Endometrium (tissue), 2 donors: ENCODE results near the gene B9D1.

Experiments used
- FAIRE-seq: peaks from 2 replicates; lab custom pipeline; 2012; peaks lifted over from hg19 to GRCh38; lab: Jason Lieb, UNC
- donor health status: control.
- donor health status: control.

Gene B9D1

GRCh38 chr17:19376811-19377210 lies 14.3 kb upstream of the B9D1 start:
- peak; percentile 21 for FAIRE-seq

- peak; percentile 98 for FAIRE-seq
Measured at GRCh38 chr17:19375732-19376131, 13.2 kb upstream of the B9D1 start.

GRCh38 chr17:19374136-19374535 lies 11.6 kb upstream of the B9D1 start:
- peak; percentile 63 for FAIRE-seq

DNA sequence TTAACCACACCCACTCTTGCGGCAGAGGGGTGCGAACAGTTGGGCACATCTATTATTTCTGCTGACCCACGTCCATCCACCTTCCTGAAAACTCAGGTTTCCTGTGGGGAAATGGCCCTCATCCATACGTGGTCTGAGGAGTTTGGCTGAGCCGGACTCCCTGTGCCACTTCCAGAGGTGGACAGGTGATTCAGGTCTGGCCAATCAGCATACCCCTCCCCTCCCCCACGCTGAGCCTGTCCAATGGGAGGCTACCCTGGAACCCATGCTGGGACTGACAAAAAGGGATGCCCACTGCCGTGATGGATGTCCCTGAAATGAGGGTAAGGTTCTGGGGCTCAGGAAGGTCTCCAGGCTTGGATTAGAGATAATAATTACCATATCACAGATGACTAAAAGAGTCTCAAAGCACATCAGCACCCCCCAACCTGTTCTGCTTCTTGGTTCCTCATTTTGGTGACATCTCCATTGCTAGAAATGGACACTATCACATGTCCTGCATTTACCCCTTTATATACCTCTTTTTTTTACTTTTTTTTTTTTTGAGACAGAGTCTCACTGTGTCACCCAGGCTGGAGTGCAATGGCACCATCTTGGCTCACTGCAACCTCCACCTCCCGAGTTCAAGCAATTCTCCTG lies 10.5 kb upstream of the B9D1 start:
- no peak for FAIRE-seq

DNA sequence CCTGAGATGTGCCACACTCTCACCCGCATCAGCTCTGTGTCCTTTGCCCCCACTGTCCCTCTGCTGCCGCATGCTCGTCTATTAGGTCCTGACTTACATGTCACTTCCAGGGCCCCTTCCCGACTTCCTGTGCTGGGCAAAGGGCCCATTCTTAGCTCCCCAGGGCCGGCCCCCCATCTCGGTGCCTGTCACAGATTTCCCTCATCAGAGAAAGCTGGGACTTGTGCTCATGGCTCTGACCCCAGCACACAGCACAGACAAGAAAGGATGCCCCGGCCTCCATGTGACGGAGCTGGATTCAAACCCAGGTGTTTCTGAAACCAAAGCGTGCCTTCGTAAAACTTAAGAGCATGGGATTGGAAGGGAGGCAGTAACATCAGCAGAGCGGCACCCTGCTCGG lies 9.9 kb upstream of the B9D1 start:
- no peak for FAIRE-seq

GRCh38 chr17:19372011-19372370 lies 9.5 kb upstream of the B9D1 start:
- FAIRE-seq, result no peak

DNA sequence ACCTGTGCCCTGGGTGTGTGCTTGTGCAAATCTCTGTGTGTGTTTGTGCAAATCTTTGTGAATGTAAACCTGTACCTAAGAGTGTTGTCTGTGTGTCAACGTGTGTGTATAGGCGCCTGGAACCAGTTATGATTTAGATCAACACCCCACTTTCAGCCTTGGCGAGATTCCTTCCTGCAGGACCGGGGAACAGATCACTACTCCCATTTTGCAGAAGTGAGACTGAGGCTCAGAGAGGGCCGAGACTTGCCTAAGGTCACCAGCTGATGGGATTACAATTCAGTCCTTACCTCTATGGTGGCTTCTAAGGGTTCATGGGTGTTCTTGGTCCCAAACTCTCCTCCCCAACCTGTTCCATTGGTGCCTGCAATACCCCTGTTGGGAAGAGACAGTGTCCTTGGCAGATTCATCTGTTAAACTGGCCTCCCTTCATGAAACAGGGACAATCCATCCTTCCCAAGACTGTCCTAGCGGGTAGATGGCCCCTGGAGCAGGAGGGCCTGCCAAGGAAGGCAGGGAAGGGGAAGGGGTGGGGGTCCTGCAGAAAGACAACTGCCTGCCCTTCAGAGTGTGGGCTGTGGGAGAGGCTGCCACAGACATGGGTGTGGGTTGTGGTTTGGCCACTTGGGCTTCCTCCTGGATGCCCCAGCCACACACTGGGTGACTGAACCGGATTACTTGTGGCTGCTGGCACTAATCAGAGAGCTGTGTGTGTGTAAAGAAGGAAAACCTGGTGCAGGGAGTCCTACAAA lies 8.9 kb upstream of the B9D1 start:
- no peak for FAIRE-seq

DNA sequence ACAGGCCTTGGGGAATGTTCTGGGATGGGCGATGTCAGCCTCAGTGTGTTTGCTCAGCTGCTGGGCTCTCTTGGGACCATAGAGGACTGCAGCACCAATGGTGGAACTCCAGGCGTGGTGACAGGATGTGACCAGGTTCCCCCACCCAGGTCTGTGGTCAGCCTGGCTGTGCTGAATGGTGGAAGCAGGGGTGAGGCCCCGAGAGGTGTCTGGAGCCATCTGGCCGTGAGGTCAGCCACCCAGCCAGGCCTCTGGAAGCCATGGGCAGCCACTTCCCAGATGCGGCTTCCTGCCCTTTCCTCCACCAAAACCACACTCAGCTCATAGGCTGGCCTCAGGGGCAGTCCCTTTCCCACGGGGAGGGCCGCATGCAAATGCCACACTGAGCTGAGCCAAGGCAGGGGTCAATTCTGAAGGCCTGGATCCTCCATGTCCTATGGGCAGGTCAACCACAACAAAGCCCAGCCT lies 8.0 kb upstream of the B9D1 start:
- no peak for FAIRE-seq

GRCh38 chr17:19369846-19370492 lies 7.4 kb upstream of the B9D1 start:
- no peak for FAIRE-seq

DNA sequence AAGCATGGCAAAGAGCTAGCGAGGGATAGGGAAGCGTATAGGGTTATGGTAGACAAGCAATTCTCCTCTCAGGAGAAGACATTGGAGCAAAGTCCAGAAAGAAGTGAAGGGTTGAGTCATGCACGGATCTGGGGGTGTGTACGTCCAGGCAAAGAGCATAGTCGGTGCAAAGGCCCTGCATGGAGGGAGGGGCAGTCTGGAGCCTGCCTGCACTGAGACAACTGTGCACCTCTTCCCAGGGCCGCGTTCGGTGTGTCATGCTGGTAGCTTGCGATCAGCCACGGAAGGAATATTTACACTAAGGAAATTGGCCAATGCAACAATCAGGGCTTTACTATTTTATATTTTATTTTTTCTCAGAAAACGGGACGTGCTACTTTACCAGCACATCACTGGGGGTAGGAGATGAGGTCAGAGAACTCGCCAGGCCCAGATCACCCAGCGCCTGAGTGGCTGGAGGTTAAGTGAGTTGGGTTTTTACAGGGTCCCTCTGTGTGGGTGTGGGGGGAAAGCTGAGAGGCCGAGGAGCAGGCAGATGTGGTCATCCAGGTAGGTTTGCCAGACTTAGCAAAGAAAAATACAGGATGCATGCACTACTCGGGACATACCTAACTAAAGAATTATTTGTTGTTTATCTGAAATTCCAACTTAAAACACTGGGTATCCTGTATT lies 6.7 kb upstream of the B9D1 start:
- no peak for FAIRE-seq

GRCh38 chr17:19368229-19368628 lies 5.7 kb upstream of the B9D1 start:
- FAIRE-seq, result no peak

GRCh38 chr17:19366637-19366972 lies 4.1 kb upstream of the B9D1 start:
- no peak for FAIRE-seq

DNA sequence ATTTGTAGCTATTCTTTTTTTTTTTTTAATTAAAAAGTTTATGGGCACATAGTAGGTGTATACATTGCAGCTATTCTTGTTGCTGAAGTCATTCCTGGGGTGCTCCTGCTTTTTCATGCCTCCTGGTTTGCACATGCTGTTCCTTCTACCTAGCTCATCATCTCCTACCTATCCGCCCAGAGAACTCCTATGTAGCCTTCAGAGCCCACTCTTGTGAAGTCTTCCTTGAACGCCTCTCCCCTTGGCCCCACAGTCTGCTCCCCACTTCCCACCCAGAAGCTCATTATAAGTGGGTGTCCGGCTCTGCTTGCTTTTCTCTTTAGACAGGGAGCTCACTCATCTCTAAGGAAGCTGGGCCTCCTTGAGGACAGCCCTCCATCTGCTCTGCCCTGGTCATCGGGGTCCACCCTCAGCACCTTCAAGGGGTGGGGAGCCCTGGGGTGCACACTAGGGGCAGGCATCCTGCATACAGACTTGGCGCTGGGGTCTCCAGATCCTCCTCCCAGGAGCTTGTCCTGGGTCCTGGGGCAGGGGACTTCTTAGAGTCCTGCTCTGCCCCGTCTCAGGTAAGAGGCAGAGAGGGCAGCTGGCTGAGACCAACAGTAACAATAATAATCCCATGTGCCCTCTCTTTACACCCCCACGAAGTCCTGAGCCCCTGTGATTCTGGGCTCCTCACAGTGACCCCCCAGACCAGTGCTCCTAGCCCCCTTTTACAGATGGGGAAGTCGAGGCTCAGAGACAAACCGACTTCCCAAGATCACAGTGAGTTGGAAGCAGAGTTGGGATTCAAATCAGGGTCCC lies 3.5 kb upstream of the B9D1 start:
- no peak for FAIRE-seq

DNA sequence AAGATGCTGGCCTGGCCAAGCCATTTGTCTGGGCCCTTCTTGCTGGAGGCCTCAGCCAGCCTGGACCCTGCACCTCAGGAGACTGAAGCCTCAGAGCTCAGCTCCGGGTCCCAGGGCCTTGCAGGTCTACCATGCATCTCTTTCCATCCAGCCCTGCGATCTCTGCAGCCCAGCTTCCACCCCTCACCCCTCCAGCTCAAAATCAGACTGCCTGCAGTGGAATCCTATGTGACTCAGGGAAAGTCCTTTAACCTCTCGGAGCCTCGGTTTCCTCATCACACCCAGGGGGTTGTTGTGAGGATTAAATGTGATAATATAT lies 2.9 kb upstream of the B9D1 start:
- FAIRE-seq, result no peak

DNA sequence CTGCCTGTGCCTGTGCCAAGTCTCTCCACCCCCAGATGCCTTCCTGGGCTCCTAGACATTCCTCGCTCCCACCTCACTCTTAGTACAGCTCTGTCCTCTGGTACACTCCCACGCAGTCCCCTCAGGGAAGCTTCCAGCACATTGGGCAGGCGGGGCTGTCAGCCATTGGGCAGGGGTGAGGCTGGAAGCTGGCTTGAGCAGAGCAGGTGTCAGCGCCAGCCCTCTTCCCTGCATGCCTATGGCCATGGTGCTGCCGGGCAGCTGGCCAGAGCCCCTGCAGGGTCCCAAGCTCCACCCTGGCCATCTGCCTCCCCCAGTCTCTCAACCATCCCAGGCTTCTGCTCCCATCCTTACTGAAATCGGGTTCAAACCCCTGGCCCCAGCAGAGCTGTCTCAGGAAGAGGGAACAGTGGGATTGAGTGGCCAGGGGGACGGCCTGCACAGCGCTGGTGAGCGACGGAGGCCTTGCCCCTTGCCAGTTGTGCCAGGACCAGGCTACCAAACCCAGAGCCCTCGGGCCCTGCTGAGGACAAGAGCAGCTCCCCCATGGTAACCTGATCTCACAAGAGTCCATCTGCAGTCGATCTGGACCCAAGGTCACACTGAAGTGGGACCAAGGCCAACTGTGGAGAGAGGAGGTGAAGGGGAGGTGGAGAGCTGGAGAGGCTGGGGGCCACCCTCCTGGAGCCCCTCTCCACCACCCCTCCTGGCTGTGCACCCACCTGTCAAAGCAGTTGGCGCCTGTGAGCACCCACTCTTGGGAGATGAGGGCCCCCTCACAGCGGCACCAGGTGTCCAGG lies 2.4 kb upstream of the B9D1 start:
- FAIRE-seq, result no peak

DNA sequence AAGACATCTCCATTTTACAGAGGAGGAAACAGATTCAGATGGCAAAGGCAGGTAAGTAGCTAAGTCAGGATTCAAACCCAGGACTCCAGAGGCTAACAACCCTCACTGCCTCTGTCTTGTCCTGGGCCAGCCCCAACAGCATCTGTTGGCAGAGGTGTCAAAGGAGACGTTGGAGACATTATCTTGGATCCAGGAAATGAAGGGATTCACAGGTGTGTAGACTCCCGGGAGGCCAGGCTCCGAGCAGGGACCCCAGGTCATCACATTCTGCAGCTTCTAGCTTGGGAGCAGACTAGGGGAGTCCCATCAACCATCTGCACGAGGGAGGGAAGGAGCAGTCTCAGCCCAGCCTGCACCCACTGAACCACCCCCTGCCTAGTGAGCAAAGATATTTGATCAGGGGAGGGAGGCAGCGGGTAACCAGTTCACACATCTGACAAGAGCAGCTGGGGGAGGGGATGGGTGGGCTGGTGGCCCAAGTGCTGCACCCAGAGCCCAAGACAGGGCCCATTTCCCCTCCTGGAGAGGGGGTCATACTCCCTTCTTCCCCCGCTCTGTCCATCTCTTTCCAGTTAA lies 1.0 kb upstream of the B9D1 start:
- no peak for FAIRE-seq

DNA sequence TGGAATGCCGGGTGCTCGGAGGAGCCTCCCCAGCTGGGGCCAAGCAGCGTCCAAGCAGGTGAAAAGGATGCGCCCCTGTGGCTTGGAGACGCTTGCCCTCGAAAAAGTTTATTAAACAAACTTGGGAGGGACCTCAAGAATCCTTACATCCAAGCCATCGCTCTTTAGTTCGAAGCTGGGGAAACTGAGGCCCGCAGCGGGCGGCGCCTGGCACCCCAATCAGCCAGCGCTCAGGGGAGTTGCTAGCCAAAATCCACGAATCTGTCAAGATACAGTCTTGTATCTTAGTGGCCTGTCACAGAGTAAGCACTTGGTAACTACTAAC lies 553 bp upstream of the B9D1 start:
- FAIRE-seq, result no peak

DNA sequence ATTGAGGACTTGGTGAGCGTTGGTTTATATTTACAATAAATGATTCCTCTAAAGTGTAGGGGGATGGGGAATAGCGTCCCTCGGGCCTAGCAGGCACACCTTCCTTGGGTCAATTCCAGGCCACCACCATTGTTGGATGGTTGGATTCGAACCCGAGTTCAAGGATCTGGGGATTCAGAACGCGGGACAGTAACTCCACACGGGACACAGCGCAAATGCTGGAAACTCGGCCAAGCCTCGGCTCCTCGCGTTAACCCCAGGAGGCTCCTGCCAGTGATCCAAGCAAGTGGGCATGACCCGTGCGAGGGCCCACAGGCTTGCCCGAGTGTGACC lies 613 bp downstream of the B9D1 start:
- FAIRE-seq, result no peak

DNA sequence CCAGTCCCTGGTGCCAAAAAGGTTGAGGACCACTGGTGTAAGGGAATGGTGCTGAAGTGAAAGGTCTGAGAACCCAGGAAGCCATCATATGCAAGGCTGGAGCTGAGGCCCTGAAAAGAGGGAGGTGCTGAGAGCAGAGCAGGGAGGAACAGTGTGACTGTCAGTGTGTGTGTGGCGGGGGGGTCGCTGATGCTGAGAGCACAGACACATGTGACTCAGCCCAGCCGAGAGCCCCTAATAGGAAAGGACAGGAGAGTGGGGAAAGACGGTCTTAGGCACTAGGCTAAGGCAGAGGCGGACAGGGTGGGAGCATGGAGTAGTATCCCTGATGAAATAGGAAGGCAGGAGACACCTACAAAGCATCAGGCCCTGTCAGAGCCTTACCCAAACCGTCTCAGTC lies 1.2 kb downstream of the B9D1 start:
- FAIRE-seq, result no peak

DNA sequence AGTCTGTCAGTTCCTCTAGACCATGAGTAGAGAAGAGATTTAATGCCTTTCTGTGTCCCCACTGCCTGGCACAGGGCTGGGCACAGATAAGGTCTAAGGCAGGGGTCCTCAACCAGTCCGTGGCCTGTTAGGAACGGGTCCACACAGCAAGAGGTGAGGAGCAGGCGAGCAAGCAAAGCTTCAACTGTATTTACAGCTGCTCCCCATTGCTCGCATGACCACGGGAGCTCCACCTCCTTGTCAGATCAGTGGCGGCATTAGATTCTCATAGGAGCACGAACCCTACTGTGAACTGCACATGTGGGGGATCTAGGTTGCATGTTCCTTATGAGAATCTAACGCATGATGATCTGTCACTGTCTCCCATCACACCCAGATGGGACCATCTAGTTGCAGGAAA lies 1.8 kb downstream of the B9D1 start:
- no peak for FAIRE-seq

- FAIRE-seq, result no peak
Measured at GRCh38 chr17:19359856-19360255, 2.7 kb downstream of the B9D1 start.

GRCh38 chr17:19359151-19359550 lies 3.4 kb downstream of the B9D1 start:
- no peak for FAIRE-seq
